ENCODE measurements around the gene HTR2A. TPM values are rescaled to one million over a fixed set of nuclear protein-coding genes. Genes with fewer than 3 reads are reported as not detected.

The HTR2A gene
- under 1 TPM in 2 of 4 donors, not detected in 2; 0.24 to 0.33 TPM for polyA plus RNA-seq
- long read RNA-seq, donor 1, result 0 reads
- long read RNA-seq, donor 2, result 0 reads
- long read RNA-seq, donor 3, result 0 reads
- long read RNA-seq, donor 4, result 0 reads
- long read RNA-seq, donor 5, result 0 reads
- long read RNA-seq, donor 6, result 0 reads
- long read RNA-seq, donor 7, result 0 reads
- long read RNA-seq, donor 8, result 0 reads
- long read RNA-seq, donor 9, result 0 reads
- long read RNA-seq, donor 10, full-length matches to known transcripts, result 1 of 1 reads
- long read RNA-seq, donor 10, partial matches to known transcripts, result 0 of 1 reads
- long read RNA-seq, donor 10, other reads (novel, unspliced or antisense), result 0 of 1 reads

DNA sequence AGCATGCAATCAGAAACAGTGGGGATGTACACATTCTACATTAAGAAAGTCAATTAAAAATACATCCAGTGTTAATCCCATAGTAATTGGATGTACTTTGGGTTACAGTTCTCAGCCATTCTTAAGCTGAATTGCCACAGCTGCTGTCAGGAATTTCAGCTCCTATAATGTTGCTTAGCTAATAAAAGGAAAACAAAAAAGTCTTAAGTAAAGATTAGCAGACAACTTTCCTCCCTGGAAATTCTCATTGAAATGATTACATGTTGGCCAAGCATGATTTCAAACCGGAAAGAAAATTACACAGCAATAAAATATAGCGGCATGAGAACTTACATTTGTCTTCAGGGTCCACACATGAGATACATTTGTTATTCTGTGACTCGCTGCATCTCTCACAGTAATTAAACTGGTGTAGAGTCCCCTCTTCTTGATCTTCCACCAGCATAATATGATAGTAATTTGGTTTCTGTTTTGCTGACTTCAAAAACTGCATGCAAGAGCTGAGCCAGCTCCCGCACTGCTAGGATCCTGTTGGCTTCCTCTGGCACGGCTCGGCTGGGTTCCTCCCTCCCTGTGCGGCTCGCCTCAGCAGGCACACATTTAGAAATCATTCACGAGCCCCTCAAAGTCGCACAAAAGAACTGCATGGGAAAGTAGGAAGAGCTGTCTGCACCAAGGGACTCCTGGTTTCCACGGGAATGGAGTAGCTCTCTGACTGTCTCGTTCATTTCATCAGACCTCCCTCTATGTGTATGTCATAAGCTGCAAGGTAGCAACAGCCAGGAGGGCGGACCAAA lies at the start of gene HTR2A:
HTR2A (minus strand) TSS at position 713 of the 797 bp plus-strand sequence. CDS start 1,147 bp downstream, outside the sequence.
- FAIRE-seq (no peak), DNase-seq (peak in 1 of 2 donors; percentile 9)
- peaks cover 0 to 21% (median 5%) of the 10 kb centered on the region in 3 donors for H3K27me3 ChIP-seq (ENCODE audit: control insufficient read depth in 3 of 3, insufficient read depth in 3 of 3, low read length in 3 of 3)
- H3K27ac ChIP-seq (ENCODE audit: low read depth in 1 of 3, low read length in 2 of 3), result no peak within 1 kb of the TSS
- H3K4me3 ChIP-seq (ENCODE audit: low read depth in 1 of 3, low read length in 3 of 3), result peak within 1 kb of the TSS in 1 of 3 donors; percentile 0
- H3K9me3 ChIP-seq (ENCODE audit: control insufficient read depth in 2 of 2, insufficient read depth in 1 of 2, low read depth in 1 of 2, low read length in 1 of 2), result no peaks in the 10 kb centered on the region
- H3K36me3 ChIP-seq (ENCODE audit: control insufficient read depth in 3 of 3, insufficient read depth in 2 of 3, low read depth in 1 of 3, low read length in 3 of 3), result no peaks in the 10 kb centered on the region
- H3K4me1 ChIP-seq (ENCODE audit: control insufficient read depth in 3 of 3, insufficient read depth in 2 of 3, low read depth in 1 of 3, low read length in 2 of 3), result no peaks in the 10 kb centered on the region
- 12 to 23% (median 15%) methylated on average over 13 of the region's 13 CpGs for WGBS, 3 donors

DNA sequence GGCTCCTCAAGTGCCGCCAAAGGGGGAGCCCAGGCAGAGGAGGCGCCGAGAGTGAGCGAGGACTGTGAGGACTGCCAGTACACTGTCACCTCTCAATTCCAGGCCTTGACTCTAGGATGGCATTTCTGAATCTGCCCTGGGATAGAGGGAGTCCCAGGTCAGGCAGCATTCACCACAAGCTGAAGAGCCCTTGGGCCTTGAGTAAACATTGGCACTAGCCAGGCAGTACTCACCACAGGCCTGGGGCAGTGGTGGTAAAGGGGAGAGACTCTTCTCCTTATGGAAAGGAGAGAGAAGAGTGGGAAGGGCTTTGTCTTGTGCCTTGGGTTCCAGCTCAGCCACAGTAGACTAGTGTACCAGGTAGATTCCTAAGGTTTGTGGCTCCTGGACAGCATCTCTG lies 39.7 kb upstream of the HTR2A start:
- Histone ChIP-seq H3K36me3 (ENCODE audit: control insufficient read depth in 3 of 3, insufficient read depth in 2 of 3, low read depth in 1 of 3, low read length in 3 of 3) (no peaks in the 10 kb centered on the region), H3K4me3 (ENCODE audit: low read depth in 1 of 3, low read length in 3 of 3) (no peak overlapping the region), H3K4me1 (ENCODE audit: control insufficient read depth in 3 of 3, insufficient read depth in 2 of 3, low read depth in 1 of 3, low read length in 2 of 3) (no peaks in the 10 kb centered on the region), H3K27me3 (ENCODE audit: control insufficient read depth in 3 of 3, insufficient read depth in 3 of 3, low read length in 3 of 3) (no peaks in the 10 kb centered on the region), H3K9me3 (ENCODE audit: control insufficient read depth in 2 of 2, insufficient read depth in 1 of 2, low read depth in 1 of 2, low read length in 1 of 2) (peaks cover 0 to 21% of the 10 kb centered on the region in 2 donors), H3K27ac (ENCODE audit: low read depth in 1 of 3, low read length in 2 of 3) (no peak overlapping the region)
- FAIRE-seq (no peak), DNase-seq (no peak)
- 95 to 97% (median 96%) methylated on average over 4 of the region's 4 CpGs for WGBS, 3 donors

DNA sequence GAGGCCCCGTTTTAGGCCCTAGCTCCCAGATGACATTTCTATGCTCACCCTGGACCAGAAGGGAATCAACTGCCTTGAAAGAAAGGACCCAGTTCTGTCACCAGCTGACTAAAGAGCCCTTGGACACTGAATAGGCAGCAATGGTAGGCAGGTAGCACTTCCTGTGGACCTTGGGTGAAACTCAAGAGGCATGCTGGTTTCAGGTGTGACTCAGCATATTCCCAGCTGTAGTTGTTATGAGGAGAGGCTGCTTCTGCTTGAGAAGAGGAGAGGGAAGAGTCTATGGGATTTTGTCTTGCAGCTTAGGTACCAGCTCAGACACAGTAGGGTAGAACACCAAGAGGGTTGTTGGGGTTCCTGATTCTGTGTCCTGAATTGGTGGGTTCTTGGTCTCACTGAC lies 37.9 kb upstream of the HTR2A start:
- H3K4me1 ChIP-seq (ENCODE audit: control insufficient read depth in 3 of 3, insufficient read depth in 2 of 3, low read depth in 1 of 3, low read length in 2 of 3), result no peaks in the 10 kb centered on the region
- 42 to 73% (median 65%) methylated on average over 1 of the region's 1 CpG for WGBS, 3 donors
- no peak overlapping the region for H3K4me3 ChIP-seq (ENCODE audit: low read depth in 1 of 3, low read length in 3 of 3)
- FAIRE-seq (no peak), DNase-seq (no peak)
- H3K9me3 ChIP-seq (ENCODE audit: control insufficient read depth in 2 of 2, insufficient read depth in 1 of 2, low read depth in 1 of 2, low read length in 1 of 2), result peaks cover 0 to 21% of the 10 kb centered on the region in 2 donors
- H3K27ac ChIP-seq (ENCODE audit: low read depth in 1 of 3, low read length in 2 of 3), result no peak overlapping the region
- H3K27me3 ChIP-seq (ENCODE audit: control insufficient read depth in 3 of 3, insufficient read depth in 3 of 3, low read length in 3 of 3), result no peaks in the 10 kb centered on the region
- H3K36me3 ChIP-seq (ENCODE audit: control insufficient read depth in 3 of 3, insufficient read depth in 2 of 3, low read depth in 1 of 3, low read length in 3 of 3), result no peaks in the 10 kb centered on the region

DNA sequence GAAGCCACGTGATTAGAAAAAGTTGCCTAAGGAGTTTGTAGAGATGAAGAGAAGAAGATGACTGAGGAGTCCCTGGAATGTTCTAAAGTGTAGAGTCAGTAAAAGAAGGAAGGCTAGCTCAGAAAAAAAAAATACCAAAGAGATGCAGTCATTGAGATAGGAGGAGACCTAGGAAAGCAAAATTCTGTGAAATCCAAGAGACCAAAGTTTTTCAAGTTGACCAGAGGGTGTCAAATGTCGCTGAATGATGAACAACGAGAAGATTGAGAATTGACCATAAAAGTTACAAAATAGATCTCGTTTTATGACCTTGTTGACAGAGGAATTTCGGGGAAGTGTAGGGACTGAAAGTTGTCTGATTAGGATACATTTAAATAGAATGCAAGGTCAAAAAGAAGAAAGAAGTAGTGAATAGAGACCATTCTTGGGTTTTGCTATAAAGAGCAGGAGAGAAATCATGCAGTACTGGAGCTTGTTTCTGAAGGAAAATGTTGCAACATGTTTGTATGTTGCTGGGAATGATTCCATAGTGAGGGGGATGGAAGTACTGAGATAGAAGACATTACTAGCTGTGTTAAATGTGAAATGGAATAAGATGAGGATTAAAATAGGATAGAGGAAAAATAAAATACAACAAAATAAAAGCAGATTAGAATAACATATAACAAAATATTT lies 30.2 kb upstream of the HTR2A start:
- FAIRE-seq, result no peak
- no peaks in the 10 kb centered on the region for H3K4me1 ChIP-seq (ENCODE audit: control insufficient read depth in 3 of 3, insufficient read depth in 2 of 3, low read depth in 1 of 3, low read length in 2 of 3)
- WGBS, 3 donors, result 50 to 69% (median 52%) methylated on average over 5 of the region's 5 CpGs

DNA sequence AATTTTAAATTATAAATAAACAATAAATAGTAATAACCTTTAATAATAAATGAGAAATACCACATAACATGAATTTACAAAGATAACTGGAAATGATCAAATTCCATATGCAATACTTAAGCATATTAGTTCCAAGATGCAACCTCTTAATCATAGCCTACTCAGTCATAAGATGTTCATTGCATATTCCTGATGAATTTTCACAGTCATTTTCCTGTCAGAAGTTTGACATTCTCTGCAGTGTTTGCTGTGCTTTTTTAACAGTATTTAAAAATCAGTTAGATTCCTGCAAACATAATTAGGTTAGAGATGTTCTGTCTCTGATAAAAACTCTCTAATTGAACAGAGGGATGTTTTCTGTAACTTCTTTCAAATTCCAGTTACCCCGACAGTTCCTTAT lies 28.6 kb upstream of the HTR2A start:
- Histone ChIP-seq H3K4me3 (ENCODE audit: low read depth in 1 of 3, low read length in 3 of 3) (no peak overlapping the region), H3K27me3 (ENCODE audit: control insufficient read depth in 3 of 3, insufficient read depth in 3 of 3, low read length in 3 of 3) (peaks cover 0 to 2% (median 0%) of the 10 kb centered on the region in 3 donors), H3K36me3 (ENCODE audit: control insufficient read depth in 3 of 3, insufficient read depth in 2 of 3, low read depth in 1 of 3, low read length in 3 of 3) (no peaks in the 10 kb centered on the region), H3K4me1 (ENCODE audit: control insufficient read depth in 3 of 3, insufficient read depth in 2 of 3, low read depth in 1 of 3, low read length in 2 of 3) (no peaks in the 10 kb centered on the region), H3K27ac (ENCODE audit: low read depth in 1 of 3, low read length in 2 of 3) (no peak overlapping the region), H3K9me3 (ENCODE audit: control insufficient read depth in 2 of 2, insufficient read depth in 1 of 2, low read depth in 1 of 2, low read length in 1 of 2) (no peaks in the 10 kb centered on the region)
- FAIRE-seq, result no peak
- 88 to 95% (median 91%) methylated on average over 1 of the region's 1 CpG for WGBS, 3 donors
- DNase-seq, result no peak

More for the DNA sequence above, 30.2 kb upstream of the HTR2A start:
- no peak for DNase-seq
- Histone ChIP-seq H3K4me3 (ENCODE audit: low read depth in 1 of 3, low read length in 3 of 3) (no peak overlapping the region), H3K36me3 (ENCODE audit: control insufficient read depth in 3 of 3, insufficient read depth in 2 of 3, low read depth in 1 of 3, low read length in 3 of 3) (no peaks in the 10 kb centered on the region), H3K9me3 (ENCODE audit: control insufficient read depth in 2 of 2, insufficient read depth in 1 of 2, low read depth in 1 of 2, low read length in 1 of 2) (peaks cover 0 to 2% of the 10 kb centered on the region in 2 donors), H3K27ac (ENCODE audit: low read depth in 1 of 3, low read length in 2 of 3) (no peak overlapping the region), H3K27me3 (ENCODE audit: control insufficient read depth in 3 of 3, insufficient read depth in 3 of 3, low read length in 3 of 3) (peaks cover 0 to 2% (median 0%) of the 10 kb centered on the region in 3 donors)

DNA sequence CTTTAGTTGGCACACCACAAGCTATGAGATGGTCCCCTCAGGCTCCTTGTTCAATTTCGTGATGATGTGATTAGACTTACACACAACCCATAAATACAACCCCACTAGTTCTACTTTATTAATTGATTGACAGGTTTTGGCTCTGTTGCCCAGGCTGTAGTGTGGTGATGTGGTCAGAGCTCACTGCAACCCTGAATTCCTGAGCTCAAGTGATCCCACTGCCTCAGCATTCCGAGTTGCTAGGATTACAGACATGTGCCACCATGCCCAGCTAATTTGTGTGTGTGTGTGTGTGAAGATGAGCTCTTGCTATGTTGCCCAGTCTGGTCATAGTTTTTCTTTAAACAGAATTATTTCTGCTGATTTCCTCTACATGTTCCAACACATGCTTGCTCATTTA lies 17.5 kb upstream of the HTR2A start:
- Histone ChIP-seq H3K9me3 (ENCODE audit: control insufficient read depth in 2 of 2, insufficient read depth in 1 of 2, low read depth in 1 of 2, low read length in 1 of 2) (peaks cover 0 to 4% of the 10 kb centered on the region in 2 donors), H3K4me3 (ENCODE audit: low read depth in 1 of 3, low read length in 3 of 3) (no peak overlapping the region), H3K27ac (ENCODE audit: low read depth in 1 of 3, low read length in 2 of 3) (no peak overlapping the region), H3K27me3 (ENCODE audit: control insufficient read depth in 3 of 3, insufficient read depth in 3 of 3, low read length in 3 of 3) (no peaks in the 10 kb centered on the region), H3K4me1 (ENCODE audit: control insufficient read depth in 3 of 3, insufficient read depth in 2 of 3, low read depth in 1 of 3, low read length in 2 of 3) (no peaks in the 10 kb centered on the region), H3K36me3 (ENCODE audit: control insufficient read depth in 3 of 3, insufficient read depth in 2 of 3, low read depth in 1 of 3, low read length in 3 of 3) (no peaks in the 10 kb centered on the region)
- 52 to 79% (median 61%) methylated on average over 2 of the region's 2 CpGs for WGBS, 3 donors
- no peak for FAIRE-seq
- no peak for DNase-seq

DNA sequence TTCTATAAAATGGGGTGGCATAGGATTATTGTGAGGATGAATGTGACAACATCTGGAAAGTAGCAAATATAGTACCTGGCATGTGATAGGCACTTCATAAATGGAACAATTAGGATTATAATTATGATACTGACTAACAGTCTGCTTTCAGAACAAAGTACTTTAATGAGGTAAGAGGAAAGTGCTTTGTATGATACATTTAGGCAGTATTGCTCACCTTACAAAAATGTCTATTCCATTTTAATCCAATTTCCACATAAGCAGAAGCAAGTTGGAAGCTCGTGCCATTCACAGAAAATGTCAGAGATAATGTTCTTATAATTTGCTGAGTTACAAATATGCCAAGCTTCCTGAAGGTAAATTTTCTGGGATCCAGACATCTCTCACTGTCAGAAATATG lies 16.9 kb upstream of the HTR2A start:
- Histone ChIP-seq H3K4me3 (ENCODE audit: low read depth in 1 of 3, low read length in 3 of 3) (no peak overlapping the region), H3K27me3 (ENCODE audit: control insufficient read depth in 3 of 3, insufficient read depth in 3 of 3, low read length in 3 of 3) (no peaks in the 10 kb centered on the region), H3K4me1 (ENCODE audit: control insufficient read depth in 3 of 3, insufficient read depth in 2 of 3, low read depth in 1 of 3, low read length in 2 of 3) (no peaks in the 10 kb centered on the region), H3K27ac (ENCODE audit: low read depth in 1 of 3, low read length in 2 of 3) (no peak overlapping the region), H3K9me3 (ENCODE audit: control insufficient read depth in 2 of 2, insufficient read depth in 1 of 2, low read depth in 1 of 2, low read length in 1 of 2) (peaks cover 0 to 4% of the 10 kb centered on the region in 2 donors), H3K36me3 (ENCODE audit: control insufficient read depth in 3 of 3, insufficient read depth in 2 of 3, low read depth in 1 of 3, low read length in 3 of 3) (no peaks in the 10 kb centered on the region)
- DNase-seq, result no peak
- 71 to 80% (median 72%) methylated on average over 1 of the region's 1 CpG for WGBS, 3 donors
- FAIRE-seq, result no peak

DNA sequence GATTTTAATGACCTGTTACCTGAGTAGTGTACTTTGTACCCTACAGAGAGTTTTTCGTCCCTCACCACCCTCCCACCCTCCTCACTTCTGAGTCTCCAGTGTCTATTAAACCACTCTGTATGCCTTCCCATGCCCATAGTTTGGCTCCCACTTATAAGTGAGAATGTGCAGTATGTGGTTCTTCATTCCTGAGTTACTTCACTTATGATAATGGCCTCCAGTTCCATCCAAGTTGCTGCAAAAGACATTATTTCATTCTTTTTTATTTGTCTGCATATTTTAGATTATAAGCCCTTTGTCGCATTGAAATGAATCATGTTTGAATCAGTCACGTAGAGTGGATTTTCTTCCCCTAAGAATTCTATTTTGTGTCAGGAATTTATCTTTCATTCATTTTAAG lies 12.2 kb upstream of the HTR2A start:
- H3K9me3 ChIP-seq (ENCODE audit: control insufficient read depth in 2 of 2, insufficient read depth in 1 of 2, low read depth in 1 of 2, low read length in 1 of 2), result peaks cover 0 to 4% of the 10 kb centered on the region in 2 donors
- FAIRE-seq, result no peak
- H3K36me3 ChIP-seq (ENCODE audit: control insufficient read depth in 3 of 3, insufficient read depth in 2 of 3, low read depth in 1 of 3, low read length in 3 of 3), result no peaks in the 10 kb centered on the region
- H3K4me3 ChIP-seq (ENCODE audit: low read depth in 1 of 3, low read length in 3 of 3), result no peak overlapping the region
- no peak overlapping the region for H3K27ac ChIP-seq (ENCODE audit: low read depth in 1 of 3, low read length in 2 of 3)
- H3K27me3 ChIP-seq (ENCODE audit: control insufficient read depth in 3 of 3, insufficient read depth in 3 of 3, low read length in 3 of 3), result no peaks in the 10 kb centered on the region
- no peaks in the 10 kb centered on the region for H3K4me1 ChIP-seq (ENCODE audit: control insufficient read depth in 3 of 3, insufficient read depth in 2 of 3, low read depth in 1 of 3, low read length in 2 of 3)
- DNase-seq, result no peak
- WGBS, 3 donors, result 58 to 78% (median 73%) methylated on average over 3 of the region's 3 CpGs
